MG63 (cell line): Measurements from ENCODE around the gene RND2. TPM values are rescaled to one million over a fixed set of nuclear protein-coding genes. Genes with fewer than 3 reads are reported as not detected.
A peak's percentile ranks its signal among the peaks of the same experiment; 100 is the strongest.
"Not testable (repeated sequence)": the region's sequence is repeated elsewhere in the genome, so short reads cannot be mapped to it uniquely, and the experiment has no call there.

Experiments
- DNase-seq: peaks from one replicate; pipeline ENCODE4 v3.0.0-alpha.2; 2020
- H3K27me3 ChIP-seq: fragments of 250-450 bp; sonication (Bioruptor Pico); 2 replicates; pipeline ENCODE4 v1.5.1; 2020; ENCODE audit warnings: mild to moderate bottlenecking, moderate library complexity
- H3K36me3 ChIP-seq: fragments of 250-450 bp; sonication (Bioruptor Pico); 2 replicates; pipeline ENCODE4 v1.5.1; 2020; ENCODE audit warnings: mild to moderate bottlenecking, moderate library complexity
- H3K4me3 ChIP-seq: fragments of 250-450 bp; sonication (Bioruptor Pico); 2 replicates; pipeline ENCODE4 v1.5.1; 2020; ENCODE audit warnings: mild to moderate bottlenecking, moderate library complexity
- H3K9me3 ChIP-seq: fragments of 250-450 bp; sonication (Bioruptor Pico); 2 replicates; pipeline ENCODE4 v1.5.1; 2020; ENCODE audit warnings: mild to moderate bottlenecking, moderate library complexity
- total RNA-seq: library from RNA; depleted of rRNA; stranded (reverse); fragments of >200 nt; shearing (Covaris generic); gene quantifications from 2 replicates; pipeline ENCODE4 v1.2.3, GENCODE V29; 2014; ENCODE audit warnings: low replicate concordance; rRNA removed

The RND2 gene
- not detected in 2 replicates for total RNA-seq

GRCh38 chr17:43024407-43025289 lies at the start of gene RND2:
RND2 (plus strand) TSS chr17:43025231; CDS start chr17:43025348, 117 bp downstream.
- peaks cover 9% of the 10 kb centered on the region for H3K36me3 ChIP-seq
- no peak within 1 kb of the TSS for H3K4me3 ChIP-seq
- no peaks in the 10 kb centered on the region for H3K9me3 ChIP-seq
- H3K27me3 ChIP-seq = no peaks in the 10 kb centered on the region
- peak; percentile 51 for DNase-seq

- no peak for DNase-seq
- Histone ChIP-seq H3K36me3 (no peaks in the 10 kb centered on the region), H3K9me3 (no peaks in the 10 kb centered on the region), H3K4me3 (no peak overlapping the region), H3K27me3 (peaks cover 7% of the 10 kb centered on the region; the same call in 1 of the 2 replicates)
Observed at GRCh38 chr17:42975265-42975664, 49.8 kb upstream of the RND2 start.

GRCh38 chr17:42975701-42976100 lies 49.3 kb upstream of the RND2 start:
- not testable (repeated sequence) for H3K36me3 ChIP-seq, H3K9me3 ChIP-seq, DNase-seq, H3K4me3 ChIP-seq, H3K27me3 ChIP-seq

GRCh38 chr17:42979511-42980273 lies 45.3 kb upstream of the RND2 start, which contains the start of gene PTGES3L:
PTGES3L (minus strand) TSS chr17:42980080; CDS start chr17:42980053, 27 bp downstream.
- H3K4me3 ChIP-seq = peak within 1 kb of the TSS; percentile 77
- H3K9me3 ChIP-seq = no peaks in the 10 kb centered on the region
- 0 out of 2 replicates have a peak, but pooled peaks cover 3% of the 10 kb centered on the region for H3K27me3 ChIP-seq
- DNase-seq = no peak
- peaks cover 7% of the 10 kb centered on the region for H3K36me3 ChIP-seq

GRCh38 chr17:42980274-42980765 lies 44.7 kb upstream of the RND2 start, which contains the start of gene RUNDC1:
RUNDC1 (plus strand) TSS chr17:42980565; CDS start chr17:42980577, 12 bp downstream.
- Histone ChIP-seq H3K36me3 (peaks cover 12% of the 10 kb centered on the region), H3K9me3 (no peaks in the 10 kb centered on the region), H3K27me3 (0 out of 2 replicates have a peak, but pooled peaks cover 3% of the 10 kb centered on the region), H3K4me3 (peak within 1 kb of the TSS; percentile 77)
- peak; percentile 88 for DNase-seq

- H3K27me3 ChIP-seq = 0 out of 2 replicates have a peak, but pooled peaks cover 3% of the 10 kb centered on the region
- peak overlapping the region; percentile 77 for H3K4me3 ChIP-seq
- H3K36me3 ChIP-seq = peaks cover 15% of the 10 kb centered on the region
- DNase-seq = peak; percentile 66
- H3K9me3 ChIP-seq = no peaks in the 10 kb centered on the region
Observed at GRCh38 chr17:42980766-42981397, 44.1 kb upstream of the RND2 start.

- 0 out of 2 replicates have a peak, but pooled peaks cover 3% of the 10 kb centered on the region for H3K27me3 ChIP-seq
- H3K9me3 ChIP-seq = no peaks in the 10 kb centered on the region
- H3K4me3 ChIP-seq = no peak overlapping the region; the same call in 1 of the 2 replicates
- DNase-seq = no peak
- peaks cover 15% of the 10 kb centered on the region for H3K36me3 ChIP-seq
Observed at GRCh38 chr17:42982266-42982665, 42.8 kb upstream of the RND2 start.

- no peak overlapping the region for H3K4me3 ChIP-seq
- H3K36me3 ChIP-seq = peaks cover 37% of the 10 kb centered on the region
- no peaks in the 10 kb centered on the region for H3K9me3 ChIP-seq
- no peaks in the 10 kb centered on the region for H3K27me3 ChIP-seq
- DNase-seq = no peak
Observed at GRCh38 chr17:42985225-42985624, 39.8 kb upstream of the RND2 start.

- no peak overlapping the region for H3K4me3 ChIP-seq
- no peaks in the 10 kb centered on the region for H3K9me3 ChIP-seq
- no peaks in the 10 kb centered on the region for H3K27me3 ChIP-seq
- no peak for DNase-seq
- H3K36me3 ChIP-seq = peaks cover 55% of the 10 kb centered on the region
Observed at GRCh38 chr17:42989141-42989540, 35.9 kb upstream of the RND2 start.

- peaks cover 51% of the 10 kb centered on the region for H3K36me3 ChIP-seq
- no peaks in the 10 kb centered on the region for H3K27me3 ChIP-seq
- peak; percentile 53 for DNase-seq
- no peak overlapping the region for H3K4me3 ChIP-seq
- H3K9me3 ChIP-seq = no peaks in the 10 kb centered on the region
Observed at GRCh38 chr17:42989726-42990652, 35.0 kb upstream of the RND2 start.

GRCh38 chr17:42991471-42991870 lies 33.6 kb upstream of the RND2 start:
- Histone ChIP-seq H3K27me3 (no peaks in the 10 kb centered on the region), H3K36me3 (peaks cover 45% of the 10 kb centered on the region), H3K4me3 (no peak overlapping the region), H3K9me3 (no peaks in the 10 kb centered on the region)
- no peak for DNase-seq

- Histone ChIP-seq H3K9me3 (no peaks in the 10 kb centered on the region), H3K36me3 (peaks cover 38% of the 10 kb centered on the region), H3K4me3 (no peak overlapping the region), H3K27me3 (no peaks in the 10 kb centered on the region)
- no peak for DNase-seq
Observed at GRCh38 chr17:42992872-42993271, 32.2 kb upstream of the RND2 start.

- H3K36me3 ChIP-seq = peaks cover 34% of the 10 kb centered on the region
- not testable (repeated sequence) for H3K9me3 ChIP-seq, H3K27me3 ChIP-seq, DNase-seq, H3K4me3 ChIP-seq
Observed at GRCh38 chr17:42993913-42994312, 31.1 kb upstream of the RND2 start.

GRCh38 chr17:42997390-42997983 lies 27.5 kb upstream of the RND2 start:
- Histone ChIP-seq H3K36me3 (peaks cover 47% of the 10 kb centered on the region), H3K9me3 (no peaks in the 10 kb centered on the region), H3K27me3 (no peaks in the 10 kb centered on the region), H3K4me3 (peak overlapping the region; percentile 88)
- no peak for DNase-seq
